ENCODE data around the gene SLAMF9. TPM values are rescaled to one million over a fixed set of nuclear protein-coding genes. Genes with fewer than 3 reads are reported as not detected.

SLAMF9 gene
- total RNA-seq, 1 donor from 2014 or later, result not detected

- DNase-seq (no peak), ATAC-seq (ENCODE audit: poor library complexity) (no peak)
- intact Hi-C loops (cut with DNase I), result no loop called here
These were observed 14.9 kb downstream of the SLAMF9 start for GRCh38 chr1:159938905-159939677.

- intact Hi-C loops (cut with DNase I), result no loop called here
- DNase-seq (no peak), ATAC-seq (ENCODE audit: poor library complexity) (no peak)
These were observed 15.7 kb downstream of the SLAMF9 start for GRCh38 chr1:159938211-159938852.

- DNase-seq (no peak), ATAC-seq (ENCODE audit: poor library complexity) (no peak)
- intact Hi-C loops (cut with DNase I), result loop anchor here (2.0 kb wide), 1 partner anchor 70 kb away; no protein-coding TSS in a partner anchor
These were observed 16.8 kb downstream of the SLAMF9 start for GRCh38 chr1:159937054-159937750.

GRCh38 chr1:159936273-159936904 lies 17.6 kb downstream of the SLAMF9 start:
- intact Hi-C loops (cut with DNase I), result loop anchor here (2.0 kb wide), 1 partner anchor 70 kb away; no protein-coding TSS in a partner anchor
- peak; percentile 80 for DNase-seq
- peak; percentile 85 for ATAC-seq (ENCODE audit: poor library complexity)

- no peak for DNase-seq
- intact Hi-C loops (cut with DNase I), result loop anchor here (2.0 kb wide), 1 partner anchor 71 kb away; no protein-coding TSS in a partner anchor
- peak; percentile 45 for ATAC-seq (ENCODE audit: poor library complexity)
These were observed 18.2 kb downstream of the SLAMF9 start for GRCh38 chr1:159935719-159936272.

GRCh38 chr1:159935305-159935704 lies 18.7 kb downstream of the SLAMF9 start:
- intact Hi-C loops (cut with DNase I), result no loop called here
- no peak for DNase-seq

GRCh38 chr1:159934136-159935039 lies 19.6 kb downstream of the SLAMF9 start:
- no peak for ATAC-seq (ENCODE audit: poor library complexity)
- no peak for DNase-seq
- intact Hi-C loops (cut with DNase I), result no loop called here

More at GRCh38 chr1:159935305-159935704, 18.7 kb downstream of the SLAMF9 start:
- no peak for ATAC-seq (ENCODE audit: poor library complexity)

- DNase-seq, result no peak
- intact Hi-C loops (cut with DNase I), result no loop called here
These were observed 20.7 kb downstream of the SLAMF9 start for GRCh38 chr1:159933347-159933746.

GRCh38 chr1:159932296-159933285 lies 21.4 kb downstream of the SLAMF9 start:
- no peak for ATAC-seq (ENCODE audit: poor library complexity)
- intact Hi-C loops (cut with DNase I), result no loop called here
- no peak for DNase-seq

More at GRCh38 chr1:159933347-159933746, 20.7 kb downstream of the SLAMF9 start:
- no peak for ATAC-seq (ENCODE audit: poor library complexity)

GRCh38 chr1:159931795-159932173 lies 22.3 kb downstream of the SLAMF9 start:
- intact Hi-C loops (cut with DNase I), result no loop called here
- ATAC-seq (ENCODE audit: poor library complexity) (no peak), DNase-seq (no peak)

GRCh38 chr1:159931101-159931794 lies 22.8 kb downstream of the SLAMF9 start:
- intact Hi-C loops (cut with DNase I), result no loop called here
- DNase-seq, result no peak
- no peak for ATAC-seq (ENCODE audit: poor library complexity)

- DNase-seq (no peak), ATAC-seq (ENCODE audit: poor library complexity) (no peak)
- intact Hi-C loops (cut with DNase I), result no loop called here
These were observed 23.4 kb downstream of the SLAMF9 start for GRCh38 chr1:159930634-159931033.

- ATAC-seq (ENCODE audit: poor library complexity) (no peak), DNase-seq (no peak)
- intact Hi-C loops (cut with DNase I), result no loop called here
These were observed 23.8 kb downstream of the SLAMF9 start for GRCh38 chr1:159930216-159930615.

GRCh38 chr1:159929155-159930051 lies 24.6 kb downstream of the SLAMF9 start:
- ATAC-seq (ENCODE audit: poor library complexity) (no peak), DNase-seq (no peak)
- intact Hi-C loops (cut with DNase I), result loop anchor here (10.0 kb wide), 1 partner anchor 75 kb away; no protein-coding TSS in a partner anchor

- ATAC-seq (ENCODE audit: poor library complexity) (no peak), DNase-seq (no peak)
- intact Hi-C loops (cut with DNase I), result loop anchor here (10.0 kb wide), 1 partner anchor 74 kb away; no protein-coding TSS in a partner anchor
These were observed 25.5 kb downstream of the SLAMF9 start for GRCh38 chr1:159928491-159929050.

Measured in Right ventricle myocardium superior (tissue), 1 donor.